NT2/D1 (cell line): Measurements from ENCODE around the gene SLCO3A1.

ENCODE experiments used
- SUZ12 ChIP-seq: IDR thresholded peaks from 2 replicates; pipeline ENCODE4 v1.6.1; 2011; ENCODE audit not compliant: insufficient read length, insufficient read depth; ENCODE audit errors: extremely low read depth
- YY1 ChIP-seq: IDR thresholded peaks from 2 replicates; pipeline ENCODE4 v1.6.1; 2011; ENCODE audit not compliant: insufficient read length, insufficient read depth
- ZNF274 ChIP-seq: IDR thresholded peaks from 2 replicates; pipeline ENCODE4 v1.6.1; 2011; ENCODE audit warnings: mild to moderate bottlenecking, low read depth, low read length

DNA sequence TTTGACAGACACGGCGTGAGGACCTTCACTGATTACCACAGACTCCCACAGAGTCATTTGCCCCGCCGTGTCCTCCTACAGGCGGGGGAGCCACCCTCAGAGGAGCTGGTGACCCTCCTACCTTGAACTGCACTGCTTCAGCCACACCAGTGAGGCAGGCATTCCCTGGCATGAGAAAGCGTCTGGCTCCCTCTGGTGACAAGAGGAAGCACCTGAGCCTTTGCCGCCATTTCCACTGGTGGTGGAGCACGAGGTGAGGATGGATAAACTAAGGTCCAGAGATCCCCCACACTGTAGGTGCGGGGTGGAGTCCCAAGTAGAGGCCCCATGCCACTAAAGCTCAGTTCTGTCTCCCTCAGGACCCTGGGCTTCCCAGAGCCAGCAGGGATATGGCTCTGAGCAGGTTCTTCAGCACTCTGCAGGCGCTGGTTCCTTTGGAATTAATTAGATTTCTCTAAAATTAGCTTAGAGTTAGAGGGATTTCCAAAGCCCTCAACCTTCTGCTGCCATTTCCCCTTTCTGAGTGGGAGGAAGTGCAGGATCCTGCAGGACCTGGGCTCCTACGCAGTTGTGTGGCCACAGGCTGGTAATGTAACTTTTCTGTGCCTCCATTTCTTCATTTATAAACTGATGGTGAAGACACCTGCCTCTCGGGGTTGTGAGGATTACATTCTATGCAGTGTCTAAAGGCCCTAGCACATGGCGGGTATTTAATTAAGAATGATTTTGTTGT is 224.0 kb downstream of the SLCO3A1 start:
- TF ChIP-seq YY1 (no peak), SUZ12 (no peak), ZNF274 (no peak)
